A549 (cell line): ENCODE data around the gene PKD2.

Experiments
- CHD2 ChIP-seq: fragments of 150-350 bp; IDR thresholded peaks from 2 replicates; pipeline ENCODE4 v1.6.1; 2014; ENCODE audit warnings: low read length; ENCODE audit not compliant: partially characterized antibody
- EP300 ChIP-seq, 2 experiments: fragments of >200 bp; sonication (Bioruptor Twin); formaldehyde crosslinking; IDR thresholded peaks; 2 replicates in 1 of 2; 3 replicates in 1 of 2; pipeline ENCODE4 v1.6.1; 2016 to 2017
- GATA3 ChIP-seq: IDR thresholded peaks from 2 replicates; pipeline ENCODE4 v1.6.1; 2012; ENCODE audit warnings: borderline replicate concordance
- HMGXB4 ChIP-seq: fragments of 250-450 bp; sonication (Bioruptor Pico); IDR thresholded peaks from 2 replicates; pipeline ENCODE4 v1.5.0; 2021; ENCODE audit warnings: mild to moderate bottlenecking, moderate library complexity, borderline replicate concordance
- MAFK ChIP-seq: fragments of 450-650 bp; IDR thresholded peaks from 2 replicates; pipeline ENCODE4 v1.6.1; 2014; ENCODE audit not compliant: partially characterized antibody
- MAX ChIP-seq: IDR thresholded peaks from 2 replicates; pipeline ENCODE4 v1.6.1; 2012
- MAZ ChIP-seq: fragments of 150-350 bp; IDR thresholded peaks from 2 replicates; pipeline ENCODE4 v1.6.1; 2014; ENCODE audit warnings: antibody characterized with exemption, low read depth, low read length, borderline replicate concordance
- POLR2A ChIP-seq: IDR thresholded peaks from 2 replicates; pipeline ENCODE4 v1.6.1; 2012; ENCODE audit warnings: mild to moderate bottlenecking, low read length
- RFX5 ChIP-seq: fragments of 450-650 bp; IDR thresholded peaks from 2 replicates; pipeline ENCODE4 v1.7.1; 2014; ENCODE audit warnings: antibody characterized with exemption, mild to moderate bottlenecking, moderate library complexity
- SMC3 ChIP-seq: fragments of >200 bp; sonication (Bioruptor Twin); formaldehyde crosslinking; IDR thresholded peaks from 3 replicates; pipeline ENCODE4 v1.6.1; 2018; ENCODE audit warnings: inconsistent platforms
- TF ChIP-seq, protein P1 (sequence below): fragments of >200 bp; sonication (Bioruptor Twin); formaldehyde crosslinking; IDR thresholded peaks from 3 replicates; pipeline ENCODE4 v1.5.1; 2016
- TF ChIP-seq, protein P2 (sequence below): fragments of 200-600 bp; sonication (generic); IDR thresholded peaks from 2 replicates; pipeline ENCODE4 v1.6.1; 2016; ENCODE audit warnings: antibody characterized with exemption, mild to moderate bottlenecking, moderate library complexity

- TF ChIP-seq SMC3: no peak
- TF ChIP-seq, protein P1, sequence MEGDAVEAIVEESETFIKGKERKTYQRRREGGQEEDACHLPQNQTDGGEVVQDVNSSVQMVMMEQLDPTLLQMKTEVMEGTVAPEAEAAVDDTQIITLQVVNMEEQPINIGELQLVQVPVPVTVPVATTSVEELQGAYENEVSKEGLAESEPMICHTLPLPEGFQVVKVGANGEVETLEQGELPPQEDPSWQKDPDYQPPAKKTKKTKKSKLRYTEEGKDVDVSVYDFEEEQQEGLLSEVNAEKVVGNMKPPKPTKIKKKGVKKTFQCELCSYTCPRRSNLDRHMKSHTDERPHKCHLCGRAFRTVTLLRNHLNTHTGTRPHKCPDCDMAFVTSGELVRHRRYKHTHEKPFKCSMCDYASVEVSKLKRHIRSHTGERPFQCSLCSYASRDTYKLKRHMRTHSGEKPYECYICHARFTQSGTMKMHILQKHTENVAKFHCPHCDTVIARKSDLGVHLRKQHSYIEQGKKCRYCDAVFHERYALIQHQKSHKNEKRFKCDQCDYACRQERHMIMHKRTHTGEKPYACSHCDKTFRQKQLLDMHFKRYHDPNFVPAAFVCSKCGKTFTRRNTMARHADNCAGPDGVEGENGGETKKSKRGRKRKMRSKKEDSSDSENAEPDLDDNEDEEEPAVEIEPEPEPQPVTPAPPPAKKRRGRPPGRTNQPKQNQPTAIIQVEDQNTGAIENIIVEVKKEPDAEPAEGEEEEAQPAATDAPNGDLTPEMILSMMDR: no peak
- no peak for TF ChIP-seq HMGXB4
- no peak for TF ChIP-seq RFX5
- no peak for TF ChIP-seq EP300 (IDR thresholded peaks at IDR 0.05)
- TF ChIP-seq POLR2A: no peak
- TF ChIP-seq, protein P2, sequence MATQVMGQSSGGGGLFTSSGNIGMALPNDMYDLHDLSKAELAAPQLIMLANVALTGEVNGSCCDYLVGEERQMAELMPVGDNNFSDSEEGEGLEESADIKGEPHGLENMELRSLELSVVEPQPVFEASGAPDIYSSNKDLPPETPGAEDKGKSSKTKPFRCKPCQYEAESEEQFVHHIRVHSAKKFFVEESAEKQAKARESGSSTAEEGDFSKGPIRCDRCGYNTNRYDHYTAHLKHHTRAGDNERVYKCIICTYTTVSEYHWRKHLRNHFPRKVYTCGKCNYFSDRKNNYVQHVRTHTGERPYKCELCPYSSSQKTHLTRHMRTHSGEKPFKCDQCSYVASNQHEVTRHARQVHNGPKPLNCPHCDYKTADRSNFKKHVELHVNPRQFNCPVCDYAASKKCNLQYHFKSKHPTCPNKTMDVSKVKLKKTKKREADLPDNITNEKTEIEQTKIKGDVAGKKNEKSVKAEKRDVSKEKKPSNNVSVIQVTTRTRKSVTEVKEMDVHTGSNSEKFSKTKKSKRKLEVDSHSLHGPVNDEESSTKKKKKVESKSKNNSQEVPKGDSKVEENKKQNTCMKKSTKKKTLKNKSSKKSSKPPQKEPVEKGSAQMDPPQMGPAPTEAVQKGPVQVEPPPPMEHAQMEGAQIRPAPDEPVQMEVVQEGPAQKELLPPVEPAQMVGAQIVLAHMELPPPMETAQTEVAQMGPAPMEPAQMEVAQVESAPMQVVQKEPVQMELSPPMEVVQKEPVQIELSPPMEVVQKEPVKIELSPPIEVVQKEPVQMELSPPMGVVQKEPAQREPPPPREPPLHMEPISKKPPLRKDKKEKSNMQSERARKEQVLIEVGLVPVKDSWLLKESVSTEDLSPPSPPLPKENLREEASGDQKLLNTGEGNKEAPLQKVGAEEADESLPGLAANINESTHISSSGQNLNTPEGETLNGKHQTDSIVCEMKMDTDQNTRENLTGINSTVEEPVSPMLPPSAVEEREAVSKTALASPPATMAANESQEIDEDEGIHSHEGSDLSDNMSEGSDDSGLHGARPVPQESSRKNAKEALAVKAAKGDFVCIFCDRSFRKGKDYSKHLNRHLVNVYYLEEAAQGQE: no peak
- no peak for TF ChIP-seq MAX
- TF ChIP-seq MAZ: no peak
- no peak for TF ChIP-seq GATA3
- TF ChIP-seq CHD2: no peak
- TF ChIP-seq MAFK: no peak
These were observed 67.9 kb downstream of the PKD2 start for GRCh38 chr4:88075336-88075735.
